Stimulated activated CD8-positive, alpha-beta memory T cell treated with anti-CD3 and anti-CD28 coated beads, Interleukin-12 subunit alpha, Interleukin-12 subunit beta, amount 100 ng/mL, for 24 hours (primary cell): ENCODE data around the gene ZSCAN10.
A peak's percentile ranks its signal among the peaks of the same experiment; 100 is the strongest.

Experiments used
- DNase-seq: peaks from one replicate; pipeline ENCODE4 v3.0.0-alpha.2; 2020; ENCODE audit errors: extremely low read depth

The ZSCAN10 gene

DNA sequence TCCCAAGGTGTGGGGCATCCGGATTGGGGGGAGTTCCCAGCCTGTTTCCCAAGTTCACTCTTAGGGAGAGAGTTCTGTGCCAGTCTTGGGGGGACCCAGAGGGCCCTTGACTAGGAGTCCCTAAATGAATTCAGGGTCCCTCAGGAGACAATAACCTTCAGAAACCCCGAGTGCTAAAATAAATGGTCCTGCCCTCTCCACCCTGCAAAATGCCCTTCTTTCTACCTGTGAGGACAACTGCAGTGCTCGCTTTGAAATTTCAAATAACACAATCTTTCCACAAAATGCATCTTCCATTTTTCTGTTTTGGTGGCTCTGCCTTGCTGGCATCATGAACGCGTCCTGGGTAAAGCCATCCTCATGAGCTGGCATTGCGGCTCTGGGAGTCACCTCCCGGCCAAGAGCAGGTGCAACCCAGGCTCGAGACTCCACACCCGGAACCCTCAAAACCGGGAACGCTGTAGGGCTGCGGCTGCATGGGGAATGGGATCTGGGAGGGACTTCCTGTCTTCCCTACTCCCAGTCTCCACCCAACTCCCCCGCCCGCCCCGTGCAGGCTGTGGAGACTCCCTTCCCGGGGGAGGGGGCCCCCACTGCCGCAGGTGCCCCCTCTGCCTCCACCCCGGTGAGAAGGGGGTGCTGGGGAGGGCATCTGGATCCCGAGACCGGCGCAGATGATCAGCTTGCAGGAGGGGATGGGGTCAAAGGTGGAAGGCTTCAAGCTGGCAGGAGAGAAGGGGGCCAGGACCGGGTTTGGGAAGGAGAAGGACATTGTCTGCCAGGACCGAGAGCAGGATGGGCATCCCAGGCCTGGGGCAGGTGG, 13.2 kb upstream of the ZSCAN10 start, which contains the start of gene ZNF205:
ZNF205 (plus strand) TSS at position 529 of the 823 bp plus-strand sequence. CDS start 845 bp downstream, outside the sequence.
- no peak for DNase-seq

- DNase-seq = peak; percentile 74
These were observed 7.3 kb upstream of the ZSCAN10 start for GRCh38 chr16:3106205-3106928.

DNA sequence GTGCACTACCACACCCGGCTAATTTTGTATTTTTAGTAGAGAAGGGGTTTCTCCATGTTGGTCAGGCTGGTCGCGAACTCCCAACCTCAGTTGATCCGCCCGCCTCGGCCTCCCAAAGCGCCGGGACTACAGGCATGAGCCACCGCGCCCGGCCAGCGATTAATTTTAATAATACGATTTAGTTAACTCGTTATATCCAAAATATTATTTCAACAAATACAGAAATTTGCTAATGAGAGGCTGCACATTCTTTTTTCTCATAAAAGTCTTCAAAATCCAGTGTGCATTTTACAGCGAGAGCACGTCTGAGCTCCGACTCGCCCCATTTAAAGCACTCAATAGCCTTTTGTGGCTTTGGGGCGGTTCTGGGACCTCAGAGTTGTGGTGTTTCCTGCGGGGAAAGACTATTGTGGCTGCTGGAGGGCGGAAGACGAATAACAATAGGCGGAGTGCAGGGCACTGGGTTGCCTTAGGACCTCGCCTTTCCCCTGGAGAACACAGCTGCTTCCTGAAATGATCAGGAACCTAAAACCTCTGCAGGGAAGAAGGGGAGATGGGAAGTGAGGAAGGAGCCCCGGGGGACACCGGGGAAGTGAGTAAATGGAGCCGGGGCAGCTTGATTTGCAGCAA, 2.9 kb upstream of the ZSCAN10 start:
- no peak for DNase-seq

- no peak for DNase-seq
These were observed 2.1 kb upstream of the ZSCAN10 start for GRCh38 chr16:3101018-3101840.

- peak; percentile 80 for DNase-seq
These were observed 822 bp upstream of the ZSCAN10 start for GRCh38 chr16:3099732-3100499.

GRCh38 chr16:3099395-3099731, 269 bp upstream of the ZSCAN10 start:
- DNase-seq = no peak

- DNase-seq = no peak
These were observed 1.8 kb downstream of the ZSCAN10 start for GRCh38 chr16:3097266-3097665.

DNA sequence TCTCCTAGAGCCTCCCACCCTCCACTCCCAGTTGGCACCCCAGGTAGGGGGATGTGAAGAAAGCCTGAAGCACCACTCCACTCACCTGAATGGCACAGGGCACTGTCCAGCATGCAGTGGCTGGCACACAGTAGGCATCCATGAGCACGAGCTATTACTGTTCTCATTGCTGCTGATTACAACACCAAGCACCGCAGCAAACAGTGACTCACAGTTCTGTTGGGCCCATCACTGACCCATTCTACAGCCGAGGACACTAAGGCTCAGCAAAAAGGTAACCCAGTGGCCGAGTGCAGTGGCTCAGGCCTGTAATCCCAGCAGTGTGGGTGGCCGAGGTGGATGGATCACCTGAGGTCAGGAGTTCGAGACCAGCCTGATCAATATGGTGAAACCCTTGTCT, 2.7 kb downstream of the ZSCAN10 start:
- no peak for DNase-seq

DNA sequence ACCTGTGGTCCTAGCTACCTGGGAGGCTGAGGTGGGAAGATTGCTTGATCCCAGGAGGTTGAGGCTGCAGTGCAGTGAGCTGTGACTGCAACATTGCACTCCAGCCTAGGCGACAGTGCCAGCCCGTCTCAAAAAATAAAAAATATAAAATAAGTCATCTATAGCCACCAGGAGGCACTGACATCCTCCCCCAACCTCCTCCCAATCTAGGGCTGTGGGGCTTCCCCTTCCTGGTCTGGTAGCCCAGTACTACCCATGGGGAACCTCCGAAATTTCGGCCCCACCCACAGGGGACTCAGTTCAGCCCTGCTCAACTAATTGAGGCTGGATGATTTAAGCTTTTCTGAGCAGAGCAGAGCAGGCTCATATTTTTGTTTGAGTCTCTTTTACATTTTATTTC, 3.2 kb downstream of the ZSCAN10 start:
- DNase-seq = peak; percentile 39

DNA sequence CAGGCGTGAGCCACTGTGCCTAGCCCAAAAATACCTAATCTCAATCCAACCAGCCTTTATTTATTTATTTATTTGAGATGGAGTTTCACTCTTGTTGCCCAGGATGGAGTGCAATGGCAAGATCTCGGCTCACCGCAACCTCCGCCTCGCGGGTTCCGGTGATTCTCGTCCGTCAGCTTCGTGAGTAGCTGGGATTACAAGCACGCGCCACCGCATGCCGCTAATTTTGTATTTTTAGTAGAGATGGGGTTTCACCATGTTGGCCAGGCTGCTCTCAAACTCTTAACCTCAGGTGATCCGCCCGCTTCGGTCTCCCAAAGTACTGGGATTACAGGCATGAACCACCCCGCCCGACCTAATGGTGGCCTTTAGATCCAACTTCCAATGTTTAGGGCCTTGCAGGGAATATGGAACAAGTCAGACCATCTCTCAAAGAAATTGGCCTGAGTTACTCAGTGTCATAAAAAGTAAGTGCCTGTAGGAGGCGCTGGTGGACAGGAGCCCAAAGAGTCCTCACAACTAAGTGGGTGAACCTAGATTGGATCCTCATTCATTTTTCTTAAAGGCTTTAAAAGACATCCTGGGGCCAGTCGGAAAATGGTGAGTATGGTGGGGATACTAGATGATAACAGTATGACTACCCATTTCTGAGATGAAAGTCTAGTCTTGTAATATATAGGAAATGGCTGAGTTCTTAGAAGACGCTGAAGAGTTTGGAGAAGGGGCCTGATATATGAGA, 4.6 kb downstream of the ZSCAN10 start:
- no peak for DNase-seq

GRCh38 chr16:3092501-3092941, 6.6 kb downstream of the ZSCAN10 start:
- no peak for DNase-seq

DNA sequence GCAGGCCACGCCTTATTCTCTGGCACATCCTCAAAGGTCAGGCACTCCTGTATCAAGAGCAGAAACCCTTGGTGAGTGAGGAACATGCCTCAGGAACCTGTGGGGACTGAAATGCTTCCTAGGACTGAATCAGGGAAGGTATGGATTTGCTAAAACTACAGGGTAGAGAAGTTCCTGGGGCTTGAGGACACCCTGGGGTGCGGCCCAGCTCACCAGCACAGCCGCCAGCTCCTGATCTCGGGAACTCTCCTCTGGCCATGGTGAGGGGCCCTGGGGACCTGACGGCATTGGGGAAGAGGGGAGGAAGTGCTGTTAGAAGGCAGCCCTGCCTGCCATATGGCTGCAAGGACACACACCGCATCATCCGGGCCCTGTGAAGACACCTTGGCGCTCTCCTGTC, 7.5 kb downstream of the ZSCAN10 start:
- no peak for DNase-seq

DNA sequence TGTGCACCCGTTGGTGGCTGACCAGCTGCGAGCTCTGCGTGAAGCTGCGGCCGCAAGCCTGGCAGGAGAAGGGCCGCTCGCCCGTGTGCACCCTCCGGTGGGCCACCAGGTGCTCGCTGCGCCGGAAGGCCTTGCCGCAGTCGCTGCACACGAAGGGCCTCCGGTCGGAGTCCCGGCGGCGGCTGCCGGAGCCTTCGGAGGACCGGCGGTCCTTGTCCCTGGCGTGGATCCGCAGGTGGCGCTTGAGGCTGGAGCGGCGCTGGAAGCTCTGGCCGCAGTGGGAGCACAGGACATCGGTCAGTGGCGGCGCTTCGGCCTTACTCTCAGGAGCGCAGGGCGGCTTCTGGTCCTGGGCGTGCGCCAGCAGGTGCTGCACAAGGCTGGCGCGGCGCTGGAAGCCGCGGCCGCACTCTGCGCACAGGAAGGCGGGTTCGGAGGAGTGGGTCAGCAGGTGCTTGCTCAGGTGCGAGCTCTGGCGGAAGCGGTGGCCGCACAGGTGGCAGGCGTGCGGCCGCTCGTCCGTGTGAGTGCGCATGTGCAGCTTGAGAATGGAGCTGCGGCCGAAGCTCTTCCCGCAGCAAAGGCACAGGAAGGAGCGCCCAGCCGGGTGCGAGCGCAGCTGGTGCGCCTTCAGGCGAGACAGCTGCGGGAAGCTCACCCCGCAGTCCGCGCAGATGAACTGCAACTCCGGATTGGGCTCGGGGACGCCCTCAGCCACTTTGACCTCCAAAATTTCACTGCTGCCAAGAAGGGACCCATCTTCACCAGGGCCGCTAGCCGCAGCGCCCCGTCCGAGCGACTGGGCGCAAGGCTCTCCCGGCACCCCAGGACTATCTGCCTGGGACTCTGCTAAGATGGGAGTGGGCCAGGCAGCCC, 9.1 kb downstream of the ZSCAN10 start:
- DNase-seq = no peak

GRCh38 chr16:3088925-3089716, 10.0 kb downstream of the ZSCAN10 start:
- no peak for DNase-seq

GRCh38 chr16:3088450-3088849, 10.6 kb downstream of the ZSCAN10 start:
- no peak for DNase-seq

- no peak for DNase-seq
These were observed 11.6 kb downstream of the ZSCAN10 start for GRCh38 chr16:3087243-3088235.

- DNase-seq = no peak
These were observed 12.4 kb downstream of the ZSCAN10 start for GRCh38 chr16:3086596-3087242.
